ENCODE measurements around the gene OTOS.

DNA sequence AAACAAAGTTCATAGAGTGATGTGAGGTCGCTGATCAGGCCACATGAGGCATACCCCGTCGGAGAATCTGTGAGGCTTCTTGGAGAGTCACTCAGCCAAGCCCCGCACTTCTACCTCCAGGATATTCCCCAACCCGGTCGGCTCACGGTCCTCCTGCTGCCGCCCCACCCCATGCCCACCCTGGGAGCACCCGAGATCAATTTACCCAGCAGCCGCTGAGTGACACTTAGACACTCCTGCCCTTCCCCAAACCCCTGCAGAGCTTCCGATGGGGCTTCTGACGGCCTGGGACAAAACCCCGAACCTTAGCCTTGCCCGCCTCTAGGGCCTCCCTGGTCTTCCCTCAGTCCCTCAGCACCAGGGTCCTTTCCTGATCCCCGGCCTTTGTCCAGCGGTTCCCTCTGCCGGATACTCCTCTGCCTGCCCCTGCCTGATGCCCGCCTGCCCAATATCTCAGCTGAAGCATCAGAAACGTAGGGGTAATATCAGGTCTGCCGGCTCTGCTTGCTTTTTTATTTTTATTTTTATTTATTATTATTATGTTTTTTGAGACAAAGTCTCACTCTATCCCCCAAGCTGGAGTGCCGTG is 18.9 kb upstream of the OTOS start:
- TF ChIP-seq, protein P1, sequence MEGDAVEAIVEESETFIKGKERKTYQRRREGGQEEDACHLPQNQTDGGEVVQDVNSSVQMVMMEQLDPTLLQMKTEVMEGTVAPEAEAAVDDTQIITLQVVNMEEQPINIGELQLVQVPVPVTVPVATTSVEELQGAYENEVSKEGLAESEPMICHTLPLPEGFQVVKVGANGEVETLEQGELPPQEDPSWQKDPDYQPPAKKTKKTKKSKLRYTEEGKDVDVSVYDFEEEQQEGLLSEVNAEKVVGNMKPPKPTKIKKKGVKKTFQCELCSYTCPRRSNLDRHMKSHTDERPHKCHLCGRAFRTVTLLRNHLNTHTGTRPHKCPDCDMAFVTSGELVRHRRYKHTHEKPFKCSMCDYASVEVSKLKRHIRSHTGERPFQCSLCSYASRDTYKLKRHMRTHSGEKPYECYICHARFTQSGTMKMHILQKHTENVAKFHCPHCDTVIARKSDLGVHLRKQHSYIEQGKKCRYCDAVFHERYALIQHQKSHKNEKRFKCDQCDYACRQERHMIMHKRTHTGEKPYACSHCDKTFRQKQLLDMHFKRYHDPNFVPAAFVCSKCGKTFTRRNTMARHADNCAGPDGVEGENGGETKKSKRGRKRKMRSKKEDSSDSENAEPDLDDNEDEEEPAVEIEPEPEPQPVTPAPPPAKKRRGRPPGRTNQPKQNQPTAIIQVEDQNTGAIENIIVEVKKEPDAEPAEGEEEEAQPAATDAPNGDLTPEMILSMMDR (IDR thresholded peaks at IDR 0.05; ENCODE audit: low read depth, low read length, poor library complexity, severe bottlenecking) = no peak
- no peak for TF ChIP-seq EZH2phosphoT487 (IDR thresholded peaks at IDR 0.05; ENCODE audit: borderline replicate concordance, low read length)
